A172 (cell line): ENCODE results near the gene PTPN4. TPM values are rescaled to one million over a fixed set of nuclear protein-coding genes. Genes with fewer than 3 reads are reported as not detected.
A peak's percentile ranks its signal among the peaks of the same experiment; 100 is the strongest.

Experiments
- DNase-seq: peaks from one replicate; pipeline ENCODE4 v3.0.0-alpha.2; 2015; ENCODE audit warnings: low spot score
- total RNA-seq: library from RNA; depleted of rRNA; stranded (reverse); fragments of >200 nt; shearing (Covaris generic); gene quantifications from 2 replicates; pipeline ENCODE4 v1.2.3, GENCODE V29; 2014; rRNA removed

The PTPN4 gene
- total RNA-seq, result 33.0 and 36.2 TPM in 2 replicates

GRCh38 chr2:119759451-119760236, at the start of gene PTPN4:
Gene PTPN4, plus strand, starts transcription at chr2:119759922. Its CDS starts 49,932 bp downstream, at chr2:119809854.
- peak; percentile 99 for DNase-seq

GRCh38 chr2:119710281-119710680, 49.4 kb upstream of the PTPN4 start:
- no peak for DNase-seq

GRCh38 chr2:119711352-119711751, 48.4 kb upstream of the PTPN4 start:
- no peak for DNase-seq

GRCh38 chr2:119712571-119712970, 47.2 kb upstream of the PTPN4 start:
- no peak for DNase-seq

- DNase-seq, result no peak
Observed at GRCh38 chr2:119713819-119714490, 45.8 kb upstream of the PTPN4 start.

- no peak for DNase-seq
Observed at GRCh38 chr2:119715409-119716283, 44.1 kb upstream of the PTPN4 start.

GRCh38 chr2:119716284-119716672, 43.4 kb upstream of the PTPN4 start:
- no peak for DNase-seq

GRCh38 chr2:119718501-119719260, 41.0 kb upstream of the PTPN4 start:
- no peak for DNase-seq

GRCh38 chr2:119719261-119719627, 40.5 kb upstream of the PTPN4 start:
- DNase-seq, result no peak

- no peak for DNase-seq
Observed at GRCh38 chr2:119721043-119721442, 38.7 kb upstream of the PTPN4 start.

- DNase-seq, result no peak
Observed at GRCh38 chr2:119721462-119721861, 38.3 kb upstream of the PTPN4 start.

GRCh38 chr2:119721904-119722303, 37.8 kb upstream of the PTPN4 start:
- no peak for DNase-seq

- no peak for DNase-seq
Observed at GRCh38 chr2:119723186-119723585, 36.5 kb upstream of the PTPN4 start.

- DNase-seq, result peak; percentile 35
Observed at GRCh38 chr2:119723784-119724467, 35.8 kb upstream of the PTPN4 start.

GRCh38 chr2:119724656-119725485, 34.9 kb upstream of the PTPN4 start:
- DNase-seq, result no peak

- DNase-seq, result no peak
Observed at GRCh38 chr2:119727493-119727892, 32.2 kb upstream of the PTPN4 start.

GRCh38 chr2:119728421-119728820, 31.3 kb upstream of the PTPN4 start:
- no peak for DNase-seq

GRCh38 chr2:119730671-119731177, 29.0 kb upstream of the PTPN4 start:
- no peak for DNase-seq

- DNase-seq, result no peak
Observed at GRCh38 chr2:119731983-119732382, 27.7 kb upstream of the PTPN4 start.
